HG03575 (cell line): ENCODE data around the gene CHRND.
"Not testable (repeated sequence)": the region's sequence is repeated elsewhere in the genome, so short reads cannot be mapped to it uniquely, and the experiment has no call there.

Experiments used
- ATAC-seq: cut with Tn5 transposase; IDR thresholded peaks from one replicate; pipeline ENCODE4 v1.9.1; 2021; ENCODE audit not compliant: unreplicated experiment, insufficient number of reproducible peaks, low FRiP score; ENCODE audit errors: extremely low read depth

Gene CHRND

DNA sequence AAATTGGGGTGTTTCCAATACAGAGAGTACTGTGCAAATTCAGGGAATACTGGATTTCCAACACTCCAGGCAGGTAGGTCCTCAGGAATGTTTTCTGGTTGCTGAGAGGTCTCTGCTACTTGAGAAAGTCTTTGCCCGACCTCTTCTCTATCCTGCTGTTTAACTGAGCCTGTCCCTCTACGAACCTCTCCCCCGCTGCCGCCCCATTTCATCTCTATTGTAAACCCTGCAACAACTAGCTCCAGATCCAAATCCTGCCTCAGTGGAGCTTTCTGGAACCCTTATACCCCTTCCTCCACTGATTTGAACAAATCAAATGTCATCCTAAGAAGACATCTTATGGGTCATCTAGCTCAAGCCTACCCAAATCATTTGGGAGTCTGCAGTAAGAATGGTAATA, 25.8 kb downstream of the CHRND start:
- ATAC-seq: no peak

DNA sequence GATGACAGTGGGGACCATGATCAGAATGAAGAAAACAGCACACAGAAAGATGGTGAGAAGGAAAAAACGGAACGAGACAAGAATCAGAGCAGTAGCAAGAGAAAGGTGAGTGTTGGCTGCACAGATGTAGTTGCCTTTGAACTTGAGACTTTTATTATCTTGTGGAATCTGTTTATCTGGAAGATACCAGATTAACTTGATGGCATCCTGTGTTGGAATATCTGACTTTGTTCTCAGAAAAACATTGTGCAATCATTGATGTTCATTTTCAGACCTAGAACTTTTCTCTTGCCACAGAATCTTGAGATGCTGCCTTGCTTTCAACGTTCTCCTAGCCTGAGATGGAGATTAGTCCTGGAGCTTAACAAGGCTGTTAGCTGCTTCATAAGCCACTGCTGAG, 30.5 kb downstream of the CHRND start:
- ATAC-seq: no peak

DNA sequence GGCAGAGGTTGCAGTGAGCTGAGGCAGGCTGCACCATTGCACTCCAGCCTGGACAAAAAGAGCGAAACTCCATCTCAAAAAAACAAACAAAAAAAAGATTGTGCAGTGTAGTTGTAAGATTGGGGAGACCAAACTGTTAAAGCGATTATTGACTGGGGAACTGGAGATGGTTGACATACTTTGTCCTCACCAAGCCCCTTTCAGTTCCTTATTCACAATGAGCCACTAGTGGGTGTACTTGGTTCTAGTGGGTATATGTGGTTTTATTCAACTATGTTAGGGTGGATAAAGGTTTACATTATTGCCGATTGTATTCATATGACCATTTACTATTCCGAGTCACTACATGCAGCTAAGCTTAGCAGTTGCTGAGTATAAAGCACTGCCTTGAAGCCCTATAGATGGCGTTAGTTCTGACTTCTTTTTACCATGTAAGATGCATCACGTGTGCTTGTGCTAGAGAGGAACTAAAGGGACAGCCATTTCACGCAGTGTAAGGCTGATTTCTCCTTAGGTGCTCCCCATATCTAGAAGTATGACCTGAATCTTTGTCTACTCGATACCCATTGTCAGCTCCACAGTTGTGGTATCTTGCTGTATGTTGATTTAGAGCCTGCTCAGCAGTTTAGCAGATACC, 36.7 kb downstream of the CHRND start:
- no peak for ATAC-seq

DNA sequence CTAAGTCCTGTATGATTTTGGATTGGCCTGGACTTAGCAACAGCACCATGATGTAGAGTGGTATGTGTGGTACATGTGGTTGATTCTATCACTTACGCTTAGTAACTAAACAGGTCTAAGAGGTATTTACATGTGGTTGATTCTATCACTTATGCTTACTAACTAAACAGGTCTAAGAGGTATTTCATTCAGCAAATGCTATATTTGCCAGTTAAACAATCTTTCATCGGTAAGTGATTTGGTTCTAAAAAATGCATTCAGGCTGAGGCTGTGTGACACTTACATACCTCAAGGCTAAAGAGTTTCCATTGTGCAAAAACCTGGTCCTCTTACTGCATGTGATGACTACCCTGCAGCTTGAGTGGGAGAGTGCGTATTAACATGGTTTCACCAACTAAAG, 37.6 kb downstream of the CHRND start:
- no peak for ATAC-seq

DNA sequence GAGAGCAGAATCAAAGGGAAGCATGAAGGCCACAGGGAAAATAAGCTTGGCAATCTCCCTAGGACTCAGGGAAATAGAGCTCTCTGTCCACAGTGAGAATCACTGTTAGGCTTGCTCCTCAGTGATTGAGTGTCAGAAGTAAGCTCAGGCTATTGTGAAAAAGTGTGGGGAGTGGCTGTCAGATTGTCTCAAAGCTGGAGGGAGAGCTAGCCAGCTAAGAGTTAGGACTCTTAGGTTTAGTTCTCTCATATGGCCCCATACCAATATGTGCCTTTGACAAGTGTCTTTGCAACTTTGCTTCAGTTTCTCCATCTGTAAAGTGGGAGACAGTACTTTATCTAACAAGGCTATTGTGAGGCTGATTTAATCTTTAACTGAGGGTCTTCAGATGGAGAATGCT, 41.8 kb downstream of the CHRND start:
- no peak for ATAC-seq

DNA sequence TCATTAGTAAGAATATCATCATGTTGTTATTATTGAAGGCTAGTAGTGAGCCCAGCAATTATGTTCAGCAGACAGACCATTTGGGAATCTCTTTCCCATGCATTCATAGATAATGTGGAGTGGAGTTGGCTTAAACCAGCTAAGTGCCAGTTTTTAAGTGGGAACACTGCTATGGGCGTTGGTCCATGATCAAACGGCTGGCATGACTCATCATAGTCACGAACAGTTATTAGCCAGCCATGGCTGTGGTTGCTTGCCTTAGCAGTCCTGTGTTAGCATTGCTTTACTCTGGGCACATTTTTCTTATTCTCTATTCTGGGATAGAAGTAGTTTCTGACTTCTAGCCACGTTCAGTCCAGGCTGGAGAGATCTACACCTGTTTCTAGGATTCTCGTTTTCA, 42.2 kb downstream of the CHRND start:
- ATAC-seq: no peak

DNA sequence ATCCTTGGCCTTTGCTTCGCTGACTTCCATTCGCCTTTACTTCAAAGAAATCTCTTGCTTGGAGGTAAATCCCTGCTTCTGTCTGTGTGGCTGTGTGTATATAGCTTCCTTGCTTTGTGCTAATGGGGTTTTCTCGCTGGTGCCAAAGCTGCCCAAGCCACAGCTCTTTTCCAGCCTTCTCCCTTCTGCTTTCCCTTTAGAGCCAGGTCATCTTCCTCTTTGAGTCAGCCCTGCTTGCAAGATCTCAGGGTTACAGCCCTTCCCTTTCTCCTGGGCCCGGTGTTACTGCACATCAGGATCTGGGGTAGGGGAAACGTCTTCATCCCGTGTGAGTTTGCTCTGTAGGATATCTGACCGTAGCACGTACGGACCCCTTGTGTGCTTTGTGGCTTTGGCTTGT, 43.6 kb downstream of the CHRND start:
- ATAC-seq: no peak

DNA sequence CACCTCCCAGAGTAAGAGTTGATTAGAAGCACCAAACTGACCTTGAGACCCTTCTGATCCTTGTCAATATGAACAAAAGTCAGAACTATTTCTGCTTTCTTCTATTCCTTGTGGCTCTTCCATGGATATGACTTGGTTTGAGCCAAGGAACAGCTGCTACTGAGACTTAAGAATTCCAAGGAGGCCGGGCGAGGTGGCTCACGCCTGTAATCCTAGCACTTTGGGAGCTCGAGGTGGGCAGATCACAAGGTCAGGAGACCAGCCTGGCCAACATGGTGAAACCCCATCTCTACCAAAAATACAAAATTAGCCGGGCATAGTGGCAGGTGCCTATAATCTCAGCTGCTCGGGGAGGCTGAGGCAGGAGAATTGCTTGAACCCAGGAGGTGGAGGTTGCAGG, 44.5 kb downstream of the CHRND start:
- not testable (repeated sequence) for ATAC-seq

DNA sequence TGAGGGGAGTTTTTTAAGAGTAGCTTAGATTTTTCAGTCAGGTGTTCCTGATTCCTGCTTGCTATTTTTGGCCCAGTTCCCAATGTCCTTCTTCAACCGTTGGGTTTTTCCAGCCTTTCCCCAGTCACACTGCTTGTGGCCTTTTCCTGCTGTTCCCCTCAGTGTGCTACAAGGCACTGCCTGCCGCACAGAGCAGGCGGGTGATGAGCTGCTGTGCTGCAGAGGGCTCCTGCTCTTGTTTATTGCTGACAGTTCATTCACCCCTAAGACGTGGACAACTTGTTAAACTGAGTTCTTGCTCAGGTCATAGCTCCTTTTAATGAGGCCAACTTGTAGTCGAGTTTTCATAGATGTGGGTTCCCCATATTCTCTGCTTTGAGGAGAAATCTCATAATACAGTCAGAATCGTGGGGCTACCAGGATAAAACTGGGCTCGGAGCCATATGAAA, 45.1 kb downstream of the CHRND start:
- no peak for ATAC-seq

DNA sequence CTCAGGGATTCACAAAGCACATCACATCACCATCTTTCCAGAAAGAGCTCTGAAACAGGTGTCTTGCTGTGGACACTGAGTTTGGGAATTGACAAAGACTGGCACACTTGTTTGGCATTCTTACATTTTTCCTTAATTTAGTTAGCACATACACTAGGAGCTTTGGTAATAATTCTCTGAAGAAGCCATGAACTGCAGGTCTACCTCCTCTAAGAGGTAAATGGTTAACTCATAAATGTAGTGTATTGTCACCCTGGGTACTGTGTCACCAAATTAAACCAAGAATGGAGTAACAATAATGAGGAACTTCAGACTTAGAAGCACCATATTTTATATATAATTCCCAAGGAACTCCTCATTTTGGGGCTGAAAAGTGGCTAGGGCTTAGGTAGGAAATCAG, 47.1 kb downstream of the CHRND start:
- ATAC-seq: no peak

DNA sequence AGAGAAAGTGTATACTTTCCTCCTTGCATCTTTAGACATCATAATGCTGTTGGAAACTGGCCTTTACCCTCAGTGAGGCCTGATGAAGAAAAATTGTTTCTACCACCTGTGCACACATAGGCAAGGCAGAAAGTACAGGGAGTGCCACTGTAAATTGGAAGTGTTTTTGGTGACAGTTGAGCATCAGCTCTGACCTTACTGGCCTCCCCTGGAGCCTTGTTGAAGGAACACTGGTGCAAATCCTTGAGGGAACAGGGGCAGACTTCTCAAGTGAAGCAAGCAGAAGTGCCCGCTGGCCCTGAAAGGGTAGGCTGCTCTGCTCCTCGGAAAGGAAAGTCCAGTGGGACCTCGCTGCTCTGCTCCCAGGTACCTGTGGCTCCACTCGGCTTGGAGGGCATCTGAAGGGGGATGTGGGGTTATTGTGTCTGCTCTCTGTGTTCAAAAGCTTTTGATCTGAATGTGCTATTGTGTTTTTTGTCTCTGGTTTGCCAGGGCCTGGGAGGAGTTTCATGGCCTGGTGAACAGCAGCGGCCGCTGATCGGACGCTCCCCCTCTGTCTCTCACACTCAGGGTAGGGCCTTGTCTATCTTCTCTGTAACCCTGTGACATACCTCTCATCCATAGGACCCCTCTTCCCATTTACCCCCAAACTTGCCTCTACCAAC, 47.9 kb downstream of the CHRND start:
- ATAC-seq: no peak

DNA sequence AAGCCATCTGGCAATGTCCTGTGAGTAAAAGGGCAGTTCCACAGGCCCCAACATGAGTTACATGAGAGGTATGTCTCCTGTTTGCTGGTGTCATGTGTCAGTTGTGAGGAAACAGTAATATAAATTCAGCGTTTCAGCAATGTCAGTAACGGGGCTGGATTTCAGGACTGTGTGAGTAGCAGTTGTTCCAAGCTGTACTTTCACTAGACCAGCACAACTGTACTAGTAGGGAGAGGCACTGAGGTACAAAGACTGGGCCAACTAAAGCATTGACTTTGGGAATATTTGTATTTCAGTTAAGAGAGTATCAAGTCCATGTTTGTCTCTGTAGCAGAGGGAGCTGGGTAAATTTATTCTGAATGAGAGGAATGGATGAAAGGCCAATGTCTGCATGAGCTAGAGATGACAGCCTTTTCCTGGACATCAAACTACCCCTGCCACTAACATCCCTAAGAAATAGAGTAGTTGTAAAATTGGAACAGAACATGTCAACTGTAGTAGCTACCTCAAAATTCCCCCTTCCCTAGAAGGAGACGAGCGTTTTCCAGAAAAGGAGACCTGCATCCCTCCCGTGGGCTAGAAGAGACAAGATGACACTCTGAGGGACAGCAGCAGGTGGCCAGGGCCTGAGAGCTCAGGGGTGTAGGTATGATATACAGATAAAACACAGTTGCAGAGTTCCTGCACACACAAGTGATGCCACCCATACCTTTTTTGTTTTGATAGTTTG, 48.9 kb downstream of the CHRND start:
- ATAC-seq: no peak

DNA sequence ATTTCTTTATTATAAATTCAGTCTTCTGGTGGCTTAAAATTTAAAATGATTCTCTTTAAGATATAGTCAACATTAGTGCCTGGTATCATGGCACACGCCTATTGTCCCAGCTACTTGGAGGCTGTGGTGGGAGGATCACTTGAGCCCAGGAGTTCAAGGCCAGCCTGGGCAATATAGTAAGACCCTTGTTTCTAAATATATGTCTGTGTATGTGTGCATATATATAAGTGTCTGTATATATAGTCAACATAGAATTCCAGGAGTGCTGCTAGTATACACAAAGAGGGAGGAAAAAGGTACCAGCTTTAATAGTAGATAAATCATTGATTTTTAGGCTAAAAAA, 49.4 kb downstream of the CHRND start:
- no peak for ATAC-seq

DNA sequence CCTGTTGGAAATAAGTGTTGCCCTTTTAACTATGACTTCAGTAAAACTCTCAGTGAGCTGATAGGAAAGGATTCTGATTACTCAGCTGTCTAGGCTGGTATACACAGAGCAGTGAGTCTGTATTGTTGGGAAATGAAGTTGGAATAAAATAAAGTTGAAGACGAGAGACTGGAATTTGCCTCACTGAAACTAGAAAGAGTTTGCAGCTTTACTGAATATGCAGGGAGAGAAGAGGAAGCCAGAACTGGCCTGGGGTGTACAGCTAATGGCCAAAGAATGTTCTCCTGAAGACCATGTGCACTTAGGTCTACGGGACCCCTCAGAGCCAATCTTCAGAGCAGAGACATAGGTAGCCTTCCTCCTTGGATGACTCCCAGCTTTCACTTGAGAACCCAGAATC, 51.0 kb downstream of the CHRND start:
- ATAC-seq: no peak

DNA sequence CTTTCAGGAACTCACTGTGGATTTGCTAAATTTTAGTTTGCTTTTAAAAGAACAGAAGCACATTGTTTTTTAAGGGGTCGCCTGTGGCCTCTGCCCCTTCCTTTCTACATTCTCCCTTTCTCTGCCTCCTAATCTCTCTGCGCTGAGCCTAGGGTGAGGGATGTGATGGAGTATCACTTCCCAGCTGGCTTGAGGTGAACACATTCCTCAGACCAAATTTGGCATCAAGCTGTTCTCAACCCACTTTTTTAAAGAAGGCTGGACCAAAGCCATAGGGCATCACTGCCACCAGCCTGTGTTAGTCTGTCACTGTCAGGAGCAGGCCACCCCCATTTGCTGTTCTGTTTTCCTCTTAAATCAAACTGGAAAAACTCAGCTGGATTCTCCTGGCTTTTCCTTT, 51.9 kb downstream of the CHRND start:
- no peak for ATAC-seq

DNA sequence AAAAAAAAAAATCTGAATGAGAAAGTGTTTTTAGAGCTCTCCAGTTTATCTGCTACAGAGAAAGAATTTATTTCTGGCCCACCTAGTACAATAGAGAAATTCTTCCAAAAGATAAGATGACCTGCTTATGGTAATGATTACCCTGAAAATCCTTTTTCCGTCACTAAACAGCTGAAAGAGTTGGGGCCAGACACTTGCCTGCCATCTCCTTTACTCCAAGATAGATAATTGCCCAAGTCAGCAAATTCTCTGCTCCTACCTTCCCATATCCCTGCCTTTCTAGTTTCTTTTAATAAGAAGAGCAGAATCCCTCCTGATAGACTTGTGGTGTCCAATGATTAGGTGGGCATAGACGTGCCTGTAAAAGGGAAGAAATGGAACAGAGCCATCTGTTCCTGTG, 52.7 kb downstream of the CHRND start:
- ATAC-seq: no peak

DNA sequence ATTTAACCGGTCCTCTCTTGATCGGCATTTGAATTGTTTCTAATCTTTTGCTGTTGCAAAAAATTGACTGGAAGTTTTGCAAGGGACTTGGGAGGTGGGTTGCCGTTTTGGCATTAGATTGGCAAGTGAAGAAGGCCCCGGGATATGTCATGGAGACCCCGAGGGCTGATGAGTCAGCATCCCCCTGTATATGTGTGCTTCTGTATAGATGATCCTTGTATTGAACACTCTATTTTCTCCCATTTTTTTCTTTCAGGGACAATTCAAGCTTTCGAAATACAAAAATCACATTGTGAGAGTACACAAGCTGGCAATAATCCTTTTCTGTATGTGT, 54.7 kb downstream of the CHRND start:
- ATAC-seq: no peak

DNA sequence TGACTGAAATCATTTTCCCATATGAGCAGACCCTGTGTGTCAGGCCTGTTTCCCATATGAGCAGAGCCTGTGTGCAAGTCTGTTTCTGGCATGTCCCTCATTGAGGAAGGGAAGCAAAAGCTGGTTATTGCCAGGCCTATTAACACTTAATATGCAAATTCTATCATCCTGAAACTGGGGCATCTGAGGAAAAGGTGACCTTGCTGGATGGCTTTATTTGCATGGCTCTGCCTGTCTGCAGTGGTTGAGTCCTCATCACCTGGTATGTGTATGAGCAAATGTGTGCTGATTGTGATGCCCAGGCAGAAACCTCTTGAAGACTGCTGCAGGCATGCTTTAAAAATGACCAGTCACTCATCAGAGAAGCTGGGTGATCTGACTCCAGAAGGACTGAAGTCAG, 55.8 kb downstream of the CHRND start:
- ATAC-seq: no peak

DNA sequence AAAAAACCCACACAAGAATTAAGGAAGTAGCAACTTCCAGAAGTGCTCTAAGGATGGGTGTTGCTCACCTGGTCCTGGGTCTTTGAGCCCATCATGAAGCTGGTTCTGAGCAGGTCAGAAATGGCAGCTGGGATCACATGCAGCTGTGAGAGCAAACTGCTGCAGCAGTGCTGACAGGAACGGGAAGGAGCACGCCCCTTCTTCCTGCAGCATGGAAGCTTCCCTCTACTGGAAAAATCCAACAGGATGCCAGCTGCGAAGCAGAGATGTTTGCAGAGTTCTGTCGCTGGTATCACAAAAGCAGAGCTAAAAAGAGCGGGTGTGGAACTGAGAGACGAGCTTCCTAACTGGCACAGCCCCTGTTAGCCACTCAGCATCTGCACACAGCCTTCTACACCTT, 58.3 kb downstream of the CHRND start:
- no peak for ATAC-seq
